ENCODE results near the gene RNPC3.
"Not testable (repeated sequence)": the region's sequence is repeated elsewhere in the genome, so short reads cannot be mapped to it uniquely, and the experiment has no call there.

Gene RNPC3

DNA sequence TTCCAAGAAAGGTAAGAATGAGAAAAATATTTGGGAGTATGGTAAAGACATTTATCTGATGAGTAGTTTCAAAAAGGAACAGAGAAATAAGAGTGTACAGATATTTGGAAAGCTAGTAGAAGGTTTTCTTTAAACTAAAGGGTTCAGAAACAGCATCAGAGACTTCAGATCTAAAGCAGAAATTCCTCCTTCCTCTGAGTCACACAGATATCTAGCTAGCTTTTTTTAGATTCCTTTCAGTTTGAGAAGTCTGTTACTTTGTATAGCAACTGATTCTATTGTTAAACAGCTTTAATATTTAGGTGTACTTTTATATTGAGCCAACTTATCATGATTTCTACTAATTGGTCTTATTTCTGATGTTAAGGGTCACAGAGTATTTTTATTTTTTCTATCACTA is 50.6 kb downstream of the RNPC3 start:
- TF ChIP-seq, protein P1, sequence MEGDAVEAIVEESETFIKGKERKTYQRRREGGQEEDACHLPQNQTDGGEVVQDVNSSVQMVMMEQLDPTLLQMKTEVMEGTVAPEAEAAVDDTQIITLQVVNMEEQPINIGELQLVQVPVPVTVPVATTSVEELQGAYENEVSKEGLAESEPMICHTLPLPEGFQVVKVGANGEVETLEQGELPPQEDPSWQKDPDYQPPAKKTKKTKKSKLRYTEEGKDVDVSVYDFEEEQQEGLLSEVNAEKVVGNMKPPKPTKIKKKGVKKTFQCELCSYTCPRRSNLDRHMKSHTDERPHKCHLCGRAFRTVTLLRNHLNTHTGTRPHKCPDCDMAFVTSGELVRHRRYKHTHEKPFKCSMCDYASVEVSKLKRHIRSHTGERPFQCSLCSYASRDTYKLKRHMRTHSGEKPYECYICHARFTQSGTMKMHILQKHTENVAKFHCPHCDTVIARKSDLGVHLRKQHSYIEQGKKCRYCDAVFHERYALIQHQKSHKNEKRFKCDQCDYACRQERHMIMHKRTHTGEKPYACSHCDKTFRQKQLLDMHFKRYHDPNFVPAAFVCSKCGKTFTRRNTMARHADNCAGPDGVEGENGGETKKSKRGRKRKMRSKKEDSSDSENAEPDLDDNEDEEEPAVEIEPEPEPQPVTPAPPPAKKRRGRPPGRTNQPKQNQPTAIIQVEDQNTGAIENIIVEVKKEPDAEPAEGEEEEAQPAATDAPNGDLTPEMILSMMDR (IDR thresholded peaks at IDR 0.05; ENCODE audit: control insufficient read depth, insufficient read depth, low read depth, low read length, missing control alignments) = no peak
- no peak for DNase-seq (ENCODE audit: low read depth)
- H3K4me3 ChIP-seq (ENCODE audit: control insufficient read depth, low read depth, low read length) = no peak overlapping the region

DNA sequence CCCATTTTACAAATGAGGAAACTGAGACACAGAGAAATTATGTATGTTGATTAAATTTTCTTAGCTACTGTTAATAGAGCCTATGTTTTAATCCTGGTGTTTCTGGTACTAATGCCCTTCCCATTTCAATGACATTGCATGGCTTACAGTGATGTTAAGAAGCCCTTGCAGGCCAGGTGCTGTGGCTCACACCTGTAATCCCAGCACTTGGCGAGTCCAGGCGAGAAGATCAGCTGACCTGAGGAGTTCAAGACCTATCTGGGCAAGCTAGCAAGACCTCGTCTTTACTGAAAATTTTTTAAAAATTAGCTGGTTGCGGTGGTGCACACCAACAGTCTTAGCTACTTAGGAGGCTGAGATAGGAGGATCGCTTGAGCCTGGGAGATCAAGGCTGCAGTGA is 51.3 kb downstream of the RNPC3 start:
- not testable (repeated sequence) for H3K4me3 ChIP-seq (ENCODE audit: control insufficient read depth, low read depth, low read length); DNase-seq (ENCODE audit: low read depth)

DNA sequence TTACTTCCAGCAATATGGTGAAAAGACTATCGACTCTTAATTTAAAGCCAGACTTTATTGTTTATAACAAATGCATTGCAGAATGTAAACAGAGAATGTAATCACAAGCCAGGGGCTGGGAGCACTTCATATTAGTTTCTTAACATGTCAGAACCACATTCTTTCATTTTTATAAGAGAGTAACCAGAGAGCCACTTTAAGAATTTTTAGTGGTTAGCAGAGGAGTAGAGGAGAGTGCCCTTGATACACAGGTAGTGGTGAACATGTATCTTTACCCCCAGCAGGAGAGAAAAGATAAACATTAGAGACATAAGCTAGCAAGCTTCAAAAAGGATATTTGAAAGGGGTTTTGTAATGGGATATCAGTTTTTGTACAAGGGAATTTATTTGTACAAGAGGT is 57.0 kb downstream of the RNPC3 start:
- TF ChIP-seq, protein P1 (IDR thresholded peaks at IDR 0.05; ENCODE audit: control insufficient read depth, insufficient read depth, low read depth, low read length, missing control alignments) = no peak

DNA sequence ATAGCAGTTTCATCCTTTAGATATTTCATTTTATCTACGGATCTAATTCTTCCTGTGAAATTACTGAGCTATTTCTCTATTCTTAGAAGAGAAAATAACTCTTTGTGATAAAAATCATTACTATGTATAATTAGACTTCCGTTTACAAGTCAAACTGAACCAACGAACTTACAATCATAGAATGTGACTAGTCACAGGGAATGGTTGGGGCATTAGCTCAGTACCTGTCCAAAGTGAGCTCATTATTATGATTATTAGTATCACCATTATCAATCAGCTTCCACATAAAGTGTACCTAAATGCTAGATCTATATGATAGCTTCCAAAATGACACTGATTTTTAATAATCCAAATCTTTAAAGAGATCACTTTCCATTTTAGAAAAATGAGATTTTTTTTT is 58.4 kb downstream of the RNPC3 start:
- no peak for DNase-seq (ENCODE audit: low read depth)
- H3K4me3 ChIP-seq (ENCODE audit: control insufficient read depth, low read depth, low read length) = no peak overlapping the region
- TF ChIP-seq, protein P1 (IDR thresholded peaks at IDR 0.05; ENCODE audit: control insufficient read depth, insufficient read depth, low read depth, low read length, missing control alignments) = no peak

More for the DNA sequence above, 57.0 kb downstream of the RNPC3 start:
- DNase-seq (ENCODE audit: low read depth) = no peak
- H3K4me3 ChIP-seq (ENCODE audit: control insufficient read depth, low read depth, low read length) = no peak overlapping the region

DNA sequence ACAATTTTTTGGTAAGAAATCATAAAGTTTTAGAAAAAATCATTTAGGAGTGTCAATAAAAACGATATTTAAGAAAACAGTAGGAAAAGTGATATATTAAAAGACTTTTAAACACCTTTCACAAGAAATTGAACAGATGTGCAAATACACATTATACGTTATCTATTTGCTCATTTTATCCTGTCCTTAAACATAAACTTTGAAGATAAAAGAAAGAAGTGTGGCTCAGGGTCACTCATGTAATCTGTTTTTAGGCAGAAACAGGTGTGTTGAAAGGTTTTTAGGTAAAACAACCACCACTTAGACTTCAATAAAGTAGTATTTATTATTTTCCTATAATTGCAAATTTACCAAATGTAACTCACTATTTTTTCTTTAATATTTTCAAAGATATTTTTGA is 59.0 kb downstream of the RNPC3 start:
- TF ChIP-seq, protein P1 (IDR thresholded peaks at IDR 0.05; ENCODE audit: control insufficient read depth, insufficient read depth, low read depth, low read length, missing control alignments) = no peak
- H3K4me3 ChIP-seq (ENCODE audit: control insufficient read depth, low read depth, low read length) = no peak overlapping the region
- no peak for DNase-seq (ENCODE audit: low read depth)

DNA sequence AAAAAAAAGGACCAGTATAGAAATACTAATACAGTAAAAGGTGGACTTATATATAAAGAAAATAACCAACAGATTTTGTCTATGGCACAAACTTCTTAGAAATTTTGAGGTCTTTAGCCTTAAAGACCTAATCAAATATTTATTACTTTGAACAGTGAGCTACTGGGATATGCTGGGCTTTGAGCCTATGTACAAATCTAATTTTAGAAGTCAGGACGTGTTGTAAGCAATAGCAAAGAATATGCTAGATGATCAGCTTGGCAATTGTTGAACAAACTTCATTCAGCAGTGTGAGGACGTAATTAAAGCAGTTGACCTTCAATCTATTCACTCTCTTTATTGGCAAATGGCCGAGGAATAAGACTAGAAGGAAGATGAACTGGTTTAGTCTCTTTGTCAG is 77.2 kb downstream of the RNPC3 start:
- DNase-seq (ENCODE audit: low read depth) = not testable (repeated sequence)

More for the DNA sequence above, 77.2 kb downstream of the RNPC3 start:
- H3K4me3 ChIP-seq (ENCODE audit: control insufficient read depth, low read depth, low read length) = not testable (repeated sequence)

Data from AG09309 (cell line).